ENCODE measurements around the gene TRAF1. TPM values are rescaled to one million over a fixed set of nuclear protein-coding genes. Genes with fewer than 3 reads are reported as not detected.

TRAF1 gene
- total and polyA plus RNA-seq, 2 donors (not counting 1 experiment from before 2014, with no cell fraction given): 12.2 to 19.5 TPM

DNA sequence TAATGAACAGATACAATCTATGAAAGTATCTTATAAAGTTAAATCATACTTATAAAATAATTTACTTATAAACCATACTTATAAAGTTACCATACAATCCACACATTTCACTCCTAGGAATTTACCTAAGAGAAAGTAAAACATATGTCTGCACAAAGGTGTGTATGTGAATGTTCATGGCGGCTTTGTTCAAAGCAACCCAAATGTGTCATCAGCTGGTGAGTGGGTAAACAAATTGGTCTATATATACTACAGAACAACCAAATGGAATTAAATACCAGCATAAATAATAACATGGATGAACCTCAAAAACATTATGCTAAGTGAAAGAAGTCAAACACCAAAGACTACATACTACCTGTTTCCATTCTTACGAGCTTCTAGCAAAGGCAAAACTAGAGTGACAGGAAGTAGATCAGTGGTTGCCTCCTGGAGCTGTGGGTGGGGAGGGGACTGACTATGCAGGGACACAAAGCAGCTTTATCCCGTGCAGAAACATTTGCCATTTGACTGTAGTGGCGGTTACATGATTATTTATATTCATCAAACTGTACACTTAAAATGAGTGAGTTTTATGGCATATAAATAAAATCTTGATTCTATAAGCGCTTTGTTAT is 10.6 kb downstream of the TRAF1 start:
- intact Hi-C loops (cut with micrococcal nuclease): no loop called here
- ChIA-PET POLR2A (no interaction called here), CTCF (interaction anchor here (1.2 kb wide), 1 partner anchor 16 kb away, joined by 5 read pairs; no protein-coding TSS in a partner anchor)
- no peaks in the 10 kb centered on the region for H3K9me3 Mint-ChIP-seq (ENCODE audit: insufficient read depth)
- no peaks in the 10 kb centered on the region for H4K20me1 ChIP-seq (ENCODE audit: control insufficient read depth, insufficient read depth, low read length, poor library complexity, severe bottlenecking)
- ATAC-seq (ENCODE audit: low read depth) (peak; percentile 43), DNase-seq (peak; percentile 28)
- H3K36me3 ChIP-seq (replicated peaks in 1 of 2; ENCODE audit: control extremely low read depth in 1 of 2, control insufficient read depth in 1 of 2, extremely low read depth in 1 of 2, insufficient read depth in 2 of 2, low read length in 1 of 2): peaks cover 0 to 14% of the 10 kb centered on the region in 2 experiments
- peaks cover 6% of the 10 kb centered on the region for H3K79me2 ChIP-seq (ENCODE audit: control insufficient read depth, insufficient read depth, low read length)
- H3K9me3 ChIP-seq (ENCODE audit: control extremely low read depth in 1 of 3, control insufficient read depth in 2 of 3, insufficient read depth in 1 of 3, low read length in 2 of 3): peaks cover 0 to 5% (median 0%) of the 10 kb centered on the region in 3 donors
- peaks cover 12 to 16% of the 10 kb centered on the region in 2 donors for H3K4me1 ChIP-seq (ENCODE audit: control insufficient read depth in 2 of 2, insufficient read depth in 2 of 2, low read length in 2 of 2)
- H3K9ac ChIP-seq (ENCODE audit: low read length): no peak overlapping the region
- H3K4me1 Mint-ChIP-seq: peaks cover 23% of the 10 kb centered on the region
- H3K27me3 Mint-ChIP-seq: no peaks in the 10 kb centered on the region
- no peak overlapping the region for H3K4me3 ChIP-seq (ENCODE audit: control extremely low read depth in 1 of 5, extremely low read depth in 1 of 5, insufficient read depth in 1 of 5, low read depth in 2 of 5, low read length in 4 of 5)
- no peak overlapping the region for H3K27ac ChIP-seq (ENCODE audit: low read length in 2 of 2)
- no peaks in the 10 kb centered on the region for H3K27me3 ChIP-seq (replicated peaks in 1 of 4; ENCODE audit: control extremely low read depth in 1 of 4, control insufficient read depth in 3 of 4, insufficient read depth in 4 of 4, low read length in 3 of 4)
- TF ChIP-seq EZH2 (IDR thresholded peaks at IDR 0.05; ENCODE audit: borderline replicate concordance, insufficient read depth, low read depth, low read length, poor library complexity, severe bottlenecking): no peak
- TF ChIP-seq, protein P1, sequence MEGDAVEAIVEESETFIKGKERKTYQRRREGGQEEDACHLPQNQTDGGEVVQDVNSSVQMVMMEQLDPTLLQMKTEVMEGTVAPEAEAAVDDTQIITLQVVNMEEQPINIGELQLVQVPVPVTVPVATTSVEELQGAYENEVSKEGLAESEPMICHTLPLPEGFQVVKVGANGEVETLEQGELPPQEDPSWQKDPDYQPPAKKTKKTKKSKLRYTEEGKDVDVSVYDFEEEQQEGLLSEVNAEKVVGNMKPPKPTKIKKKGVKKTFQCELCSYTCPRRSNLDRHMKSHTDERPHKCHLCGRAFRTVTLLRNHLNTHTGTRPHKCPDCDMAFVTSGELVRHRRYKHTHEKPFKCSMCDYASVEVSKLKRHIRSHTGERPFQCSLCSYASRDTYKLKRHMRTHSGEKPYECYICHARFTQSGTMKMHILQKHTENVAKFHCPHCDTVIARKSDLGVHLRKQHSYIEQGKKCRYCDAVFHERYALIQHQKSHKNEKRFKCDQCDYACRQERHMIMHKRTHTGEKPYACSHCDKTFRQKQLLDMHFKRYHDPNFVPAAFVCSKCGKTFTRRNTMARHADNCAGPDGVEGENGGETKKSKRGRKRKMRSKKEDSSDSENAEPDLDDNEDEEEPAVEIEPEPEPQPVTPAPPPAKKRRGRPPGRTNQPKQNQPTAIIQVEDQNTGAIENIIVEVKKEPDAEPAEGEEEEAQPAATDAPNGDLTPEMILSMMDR (IDR thresholded peaks at IDR 0.05): no peak
- H3K4me3 Mint-ChIP-seq: no peak overlapping the region
- no CpG with 5 or more reads among the region's 5 CpGs for WGBS (ENCODE audit: insufficient coverage)
- H2AFZ ChIP-seq (ENCODE audit: insufficient read depth, low read depth, low read length, poor library complexity, severe bottlenecking): no peak overlapping the region
- peak overlapping the region; percentile 33 for H3K4me2 ChIP-seq (replicated peaks; ENCODE audit: low read depth, low read length, poor library complexity, severe bottlenecking)
- H3K27ac Mint-ChIP-seq: peak overlapping the region; percentile 5

DNA sequence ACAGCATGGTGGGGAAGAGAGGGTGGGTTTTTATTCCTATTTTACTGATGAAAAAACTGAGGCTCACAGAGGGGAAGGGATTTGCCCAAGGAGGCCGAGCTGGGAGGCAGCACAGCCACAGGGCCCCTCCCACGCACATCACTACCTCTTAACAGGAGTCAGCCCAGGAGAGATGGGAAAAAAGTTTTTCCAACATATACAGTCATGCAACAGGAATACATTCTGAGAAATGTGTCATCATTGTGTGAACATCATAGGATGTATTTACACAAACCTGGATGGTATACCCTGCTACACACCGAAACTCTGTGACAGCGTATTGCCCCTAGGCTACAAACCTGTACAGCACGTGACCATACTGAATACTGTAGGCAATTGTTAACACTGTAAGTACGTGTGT is 11.6 kb downstream of the TRAF1 start:
- Histone ChIP-seq H3K36me3 (replicated peaks in 1 of 2; ENCODE audit: control extremely low read depth in 1 of 2, control insufficient read depth in 1 of 2, extremely low read depth in 1 of 2, insufficient read depth in 2 of 2, low read length in 1 of 2) (peaks cover 0 to 21% of the 10 kb centered on the region in 2 experiments), H4K20me1 (ENCODE audit: control insufficient read depth, insufficient read depth, low read length, poor library complexity, severe bottlenecking) (no peaks in the 10 kb centered on the region), H2AFZ (ENCODE audit: insufficient read depth, low read depth, low read length, poor library complexity, severe bottlenecking) (no peak overlapping the region), H3K4me2 (replicated peaks; ENCODE audit: low read depth, low read length, poor library complexity, severe bottlenecking) (no peak overlapping the region), H3K27me3 (replicated peaks in 1 of 4; ENCODE audit: control extremely low read depth in 1 of 4, control insufficient read depth in 3 of 4, insufficient read depth in 4 of 4, low read length in 3 of 4) (no peaks in the 10 kb centered on the region), H3K4me1 (ENCODE audit: control insufficient read depth in 2 of 2, insufficient read depth in 2 of 2, low read length in 2 of 2) (peaks cover 5 to 6% of the 10 kb centered on the region in 2 donors), H3K9ac (ENCODE audit: low read length) (no peak overlapping the region), H3K4me3 (ENCODE audit: control extremely low read depth in 1 of 5, extremely low read depth in 1 of 5, insufficient read depth in 1 of 5, low read depth in 2 of 5, low read length in 4 of 5) (no peak overlapping the region), H3K27ac (ENCODE audit: low read length in 2 of 2) (no peak overlapping the region), H3K9me3 (ENCODE audit: control extremely low read depth in 1 of 3, control insufficient read depth in 2 of 3, insufficient read depth in 1 of 3, low read length in 2 of 3) (peaks cover 0 to 5% (median 0%) of the 10 kb centered on the region in 3 donors), H3K79me2 (ENCODE audit: control insufficient read depth, insufficient read depth, low read length) (peaks cover 6% of the 10 kb centered on the region)
- H3K4me3 Mint-ChIP-seq: no peak overlapping the region
- H3K4me1 Mint-ChIP-seq: peaks cover 16% of the 10 kb centered on the region
- H3K27ac Mint-ChIP-seq: no peak overlapping the region
- H3K9me3 Mint-ChIP-seq (ENCODE audit: insufficient read depth): no peaks in the 10 kb centered on the region
- H3K27me3 Mint-ChIP-seq: no peaks in the 10 kb centered on the region
- ATAC-seq (ENCODE audit: low read depth): no peak
- intact Hi-C loops (cut with micrococcal nuclease): no loop called here
- DNase-seq: no peak
- POLR2A ChIA-PET: no interaction called here
- TF ChIP-seq, protein P1 (IDR thresholded peaks at IDR 0.05): no peak
- CTCF ChIA-PET: no interaction called here
- WGBS (ENCODE audit: insufficient coverage): no CpG with 5 or more reads among the region's 6 CpGs

All from B cell (primary cell).